Tibial artery (tissue), 4 donors: ENCODE measurements around the gene BMAL1.

Experiments
- DNase-seq, 2 donors: peaks; one replicate each; pipeline ENCODE4 v3.0.0-alpha.2; 2019
- H3K27ac ChIP-seq, 2 donors: fragments of 200-600 bp; sonication (generic) in 1 of 2; 1 replicate in 1 of 2; 2 replicates in 1 of 2; pipeline ENCODE4 v1.5.1; 2018 to 2019; ENCODE audit warnings: mild to moderate bottlenecking in 1 of 2
- H3K27me3 ChIP-seq, 2 donors: fragments of 200-600 bp; sonication (generic) in 1 of 2; one replicate each; pipeline versions ENCODE4 v1.5.1 to v1.6.0; 2016 to 2019
- H3K36me3 ChIP-seq, 3 donors: fragments of 200-600 bp; sonication (generic) in 2 of 3; one replicate each; pipeline ENCODE4 v1.5.1; 2016 to 2019; ENCODE audit warnings: mild to moderate bottlenecking in 2 of 3
- H3K4me1 ChIP-seq, 4 donors: fragments of 200-600 bp; sonication (generic) in 2 of 4; 1 replicate in 3 of 4; 2 replicates in 1 of 4; pipeline ENCODE4 v1.5.1; 2016 to 2019
- H3K4me3 ChIP-seq, 2 donors: fragments of 200-600 bp; sonication (generic) in 1 of 2; 1 replicate in 1 of 2; 2 replicates in 1 of 2; pipeline ENCODE4 v1.5.1; 2018 to 2019; ENCODE audit warnings: mild to moderate bottlenecking in 2 of 2
- H3K9me3 ChIP-seq, 3 donors: fragments of 200-600 bp; sonication (generic) in 1 of 3; one replicate each; pipeline ENCODE4 v1.5.1; 2016 to 2019
- intact Hi-C: fragments of 100-400 bp; cut with DNase I; formaldehyde crosslinking; loops from one replicate; pipeline ENCODE4 v1.15.0; 2023; ENCODE audit warnings: low total_unique reads
- TF ChIP-seq, protein P1 (sequence below), 2 experiments: fragments of 200-600 bp in 1 of 2; fragments of 450-650 bp in 1 of 2; IDR thresholded peaks; one replicate each; pipeline ENCODE4 v1.5.1; 2017 to 2019; ENCODE audit warnings: antibody characterized with exemption in 2 of 2, mild to moderate bottlenecking in 1 of 2, moderate library complexity in 1 of 2

Gene BMAL1

GRCh38 chr11:13362596-13363109 lies 85.1 kb downstream of the BMAL1 start:
- Histone ChIP-seq H3K27me3 (no peaks in the 10 kb centered on the region), H3K27ac (no peak overlapping the region), H3K4me3 (no peak overlapping the region), H3K4me1 (no peaks in the 10 kb centered on the region), H3K36me3 (peaks cover 72 to 95% (median 73%) of the 10 kb centered on the region in 3 donors), H3K9me3 (no peaks in the 10 kb centered on the region)
- intact Hi-C loops: no loop called here
- DNase-seq: no peak
- TF ChIP-seq, protein P1, sequence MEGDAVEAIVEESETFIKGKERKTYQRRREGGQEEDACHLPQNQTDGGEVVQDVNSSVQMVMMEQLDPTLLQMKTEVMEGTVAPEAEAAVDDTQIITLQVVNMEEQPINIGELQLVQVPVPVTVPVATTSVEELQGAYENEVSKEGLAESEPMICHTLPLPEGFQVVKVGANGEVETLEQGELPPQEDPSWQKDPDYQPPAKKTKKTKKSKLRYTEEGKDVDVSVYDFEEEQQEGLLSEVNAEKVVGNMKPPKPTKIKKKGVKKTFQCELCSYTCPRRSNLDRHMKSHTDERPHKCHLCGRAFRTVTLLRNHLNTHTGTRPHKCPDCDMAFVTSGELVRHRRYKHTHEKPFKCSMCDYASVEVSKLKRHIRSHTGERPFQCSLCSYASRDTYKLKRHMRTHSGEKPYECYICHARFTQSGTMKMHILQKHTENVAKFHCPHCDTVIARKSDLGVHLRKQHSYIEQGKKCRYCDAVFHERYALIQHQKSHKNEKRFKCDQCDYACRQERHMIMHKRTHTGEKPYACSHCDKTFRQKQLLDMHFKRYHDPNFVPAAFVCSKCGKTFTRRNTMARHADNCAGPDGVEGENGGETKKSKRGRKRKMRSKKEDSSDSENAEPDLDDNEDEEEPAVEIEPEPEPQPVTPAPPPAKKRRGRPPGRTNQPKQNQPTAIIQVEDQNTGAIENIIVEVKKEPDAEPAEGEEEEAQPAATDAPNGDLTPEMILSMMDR (IDR thresholded peaks at IDR 0.05): no peak

- no peak overlapping the region for H3K27ac ChIP-seq
- H3K36me3 ChIP-seq: peaks cover 63 to 98% (median 74%) of the 10 kb centered on the region in 3 donors
- H3K27me3 ChIP-seq: no peaks in the 10 kb centered on the region
- TF ChIP-seq, protein P1 (IDR thresholded peaks at IDR 0.05): no peak
- no peak for DNase-seq
- intact Hi-C loops: no loop called here
- H3K4me3 ChIP-seq: no peak overlapping the region
- H3K4me1 ChIP-seq: no peaks in the 10 kb centered on the region
- H3K9me3 ChIP-seq: no peaks in the 10 kb centered on the region
Measured at GRCh38 chr11:13364388-13364787, 86.8 kb downstream of the BMAL1 start.

DNA sequence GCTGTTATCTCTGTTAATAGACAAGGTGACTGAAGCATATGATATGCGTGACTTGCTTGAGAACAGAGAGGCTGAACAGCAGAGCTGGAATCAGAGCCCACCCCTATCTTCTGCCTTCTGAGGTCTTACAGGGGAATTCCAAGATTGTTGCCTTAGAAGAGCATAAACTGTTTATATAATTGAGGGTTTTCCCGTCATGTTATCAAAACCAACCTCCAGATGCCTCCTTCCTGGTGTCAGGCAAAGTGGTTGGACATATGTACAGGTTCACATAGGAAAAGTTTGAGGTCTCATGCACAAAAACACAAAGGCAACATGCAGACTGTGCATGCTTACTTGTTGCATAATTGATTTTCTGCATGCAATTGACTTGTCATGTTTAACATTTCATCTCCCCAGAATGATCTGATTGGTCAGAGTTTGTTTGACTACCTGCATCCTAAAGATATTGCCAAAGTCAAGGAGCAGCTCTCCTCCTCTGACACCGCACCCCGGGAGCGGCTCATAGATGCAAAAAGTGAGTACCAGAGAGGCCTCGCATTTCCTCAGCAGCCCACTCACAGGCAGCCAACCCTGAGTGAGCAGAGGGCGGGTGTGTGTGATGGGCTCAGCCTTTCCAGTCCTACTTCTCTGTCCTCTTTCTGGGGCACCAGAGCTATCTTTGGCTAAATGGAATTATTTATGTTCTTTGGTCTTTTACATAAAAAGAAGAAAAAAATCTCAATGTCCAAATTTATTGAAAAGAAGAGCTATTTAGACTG lies 88.9 kb downstream of the BMAL1 start:
- no peak for DNase-seq
- intact Hi-C loops: no loop called here
- peaks cover 60 to 99% (median 73%) of the 10 kb centered on the region in 3 donors for H3K36me3 ChIP-seq
- H3K27ac ChIP-seq: no peak overlapping the region
- H3K4me3 ChIP-seq: no peak overlapping the region
- no peaks in the 10 kb centered on the region for H3K9me3 ChIP-seq
- H3K4me1 ChIP-seq: no peaks in the 10 kb centered on the region
- TF ChIP-seq, protein P1 (IDR thresholded peaks at IDR 0.05): no peak
- no peaks in the 10 kb centered on the region for H3K27me3 ChIP-seq

DNA sequence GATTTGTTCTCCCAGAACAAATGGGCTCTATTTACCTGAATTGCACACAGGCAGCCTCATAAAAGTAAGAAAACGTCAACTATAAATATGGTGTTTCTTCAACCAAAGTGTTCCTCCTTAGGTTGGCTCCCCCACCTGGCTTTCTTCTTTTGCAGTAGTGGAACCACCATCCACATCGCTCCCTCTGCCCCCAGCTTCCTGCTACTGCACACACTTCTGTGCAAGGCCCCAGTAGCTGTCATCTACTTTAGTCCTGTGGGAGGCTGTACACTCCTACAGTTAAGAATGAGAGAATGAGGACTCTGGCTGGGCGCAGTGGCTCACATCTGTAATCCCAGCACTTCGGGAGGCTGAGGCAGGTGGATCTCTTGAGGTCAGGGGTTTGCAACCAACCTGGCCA lies 89.5 kb downstream of the BMAL1 start:
- no peaks in the 10 kb centered on the region for H3K4me1 ChIP-seq
- H3K9me3 ChIP-seq: no peaks in the 10 kb centered on the region
- TF ChIP-seq, protein P1 (IDR thresholded peaks at IDR 0.05): no peak
- no peaks in the 10 kb centered on the region for H3K27me3 ChIP-seq
- intact Hi-C loops: no loop called here
- no peak overlapping the region for H3K4me3 ChIP-seq
- peaks cover 60 to 99% (median 73%) of the 10 kb centered on the region in 3 donors for H3K36me3 ChIP-seq
- no peak for DNase-seq
- H3K27ac ChIP-seq: no peak overlapping the region

DNA sequence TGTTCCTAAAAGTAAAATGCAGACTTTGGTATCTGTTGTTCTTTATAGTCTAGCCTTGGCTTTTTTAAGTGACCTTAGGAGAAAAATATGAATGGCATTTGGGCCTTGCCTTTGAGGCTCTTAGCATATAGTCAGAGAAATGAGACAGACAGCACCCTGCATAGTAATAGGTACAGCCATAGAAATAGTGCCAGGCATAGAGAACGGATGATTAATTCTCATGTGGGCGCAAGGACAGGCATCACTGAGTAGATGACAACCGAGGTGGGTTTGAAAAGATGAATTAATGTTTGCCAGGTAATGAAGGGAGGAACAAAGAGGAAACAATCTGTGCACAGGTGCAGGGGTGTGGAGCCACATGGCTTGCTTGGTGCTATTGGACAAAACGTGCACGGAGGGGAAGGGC lies 90.5 kb downstream of the BMAL1 start:
- intact Hi-C loops: no loop called here
- peaks cover 62 to 100% (median 83%) of the 10 kb centered on the region in 3 donors for H3K36me3 ChIP-seq
- H3K27me3 ChIP-seq: no peaks in the 10 kb centered on the region
- H3K27ac ChIP-seq: no peak overlapping the region
- no peaks in the 10 kb centered on the region for H3K4me1 ChIP-seq
- DNase-seq: no peak
- no peak overlapping the region for H3K4me3 ChIP-seq
- TF ChIP-seq, protein P1 (IDR thresholded peaks at IDR 0.05): no peak
- no peaks in the 10 kb centered on the region for H3K9me3 ChIP-seq
